ENCODE measurements around the gene DOCK4.
"Not testable (repeated sequence)": the region's sequence is repeated elsewhere in the genome, so short reads cannot be mapped to it uniquely, and the experiment has no call there.

DNA sequence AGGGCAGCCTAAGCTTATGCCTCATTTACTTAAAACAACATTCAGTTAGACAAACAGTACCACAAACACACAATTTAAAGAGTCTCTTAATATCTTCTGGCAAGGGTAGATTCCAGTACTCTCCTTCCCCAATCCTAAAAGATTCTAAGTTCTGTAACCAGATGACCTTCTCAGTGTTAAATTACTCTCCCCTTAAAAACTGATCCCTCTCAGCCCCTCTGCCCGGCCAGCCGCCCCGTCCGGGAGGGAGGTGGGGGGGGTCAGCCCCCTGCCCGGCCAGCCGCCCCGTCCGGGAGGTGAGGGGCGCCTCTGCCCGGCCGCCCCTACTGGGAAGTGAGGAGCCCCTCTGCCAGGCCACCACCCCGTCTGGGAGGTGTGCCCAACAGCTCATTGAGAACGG lies 78.2 kb downstream of the DOCK4 start:
- not testable (repeated sequence) for TF ChIP-seq CEBPB (IDR thresholded peaks at IDR 0.05; ENCODE audit: borderline replicate concordance in 1 of 2, low read depth in 2 of 2, low read length in 2 of 2); SPI1 (IDR thresholded peaks at IDR 0.05; ENCODE audit: borderline replicate concordance, insufficient read depth, low read depth, low read length); SUZ12 (IDR thresholded peaks at IDR 0.05; ENCODE audit: unreplicated experiment); FOXK2 (IDR thresholded peaks at IDR 0.05); ZNF274 (IDR thresholded peaks at IDR 0.05; ENCODE audit: insufficient read depth, insufficient read length); STAT1 (conservative IDR thresholded peaks at IDR 0.05); RUNX3 (IDR thresholded peaks at IDR 0.05; ENCODE audit: low read length)
- TF ChIP-seq, protein P1, sequence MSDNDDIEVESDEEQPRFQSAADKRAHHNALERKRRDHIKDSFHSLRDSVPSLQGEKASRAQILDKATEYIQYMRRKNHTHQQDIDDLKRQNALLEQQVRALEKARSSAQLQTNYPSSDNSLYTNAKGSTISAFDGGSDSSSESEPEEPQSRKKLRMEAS (IDR thresholded peaks at IDR 0.05; ENCODE audit: low read depth, low read length), result not testable (repeated sequence)
